HUDEP-2 (cell line): Measurements from ENCODE around the gene HMGN4.
"Not testable (repeated sequence)": the region's sequence is repeated elsewhere in the genome, so short reads cannot be mapped to it uniquely, and the experiment has no call there.

Experiments used
- DNase-seq, 76 experiments: peaks; one replicate each; lab custom pipeline; 2025; ENCODE audit not compliant: unreplicated experiment in 76 of 76; lab: John Stamatoyannopoulos, UW

The HMGN4 gene

GRCh38 chr6:26547363-26547762 is 9.2 kb downstream of the HMGN4 start:
- not testable (repeated sequence) for DNase-seq

GRCh38 chr6:26550250-26550993 is 12.3 kb downstream of the HMGN4 start:
- peak in 55 of 76 experiments; percentile 16 to 75 (median 54) for DNase-seq

GRCh38 chr6:26552205-26552604 is 14.0 kb downstream of the HMGN4 start:
- DNase-seq, result no peak

GRCh38 chr6:26552640-26553188 is 14.5 kb downstream of the HMGN4 start:
- peak in 1 of 76 experiments; percentile 58 for DNase-seq

- peak in 68 of 76 experiments; percentile 45 to 93 (median 78) for DNase-seq
Observed at GRCh38 chr6:26553264-26553634, 15.1 kb downstream of the HMGN4 start.

GRCh38 chr6:26553635-26554446 is 15.7 kb downstream of the HMGN4 start:
- peak in 69 of 76 experiments; percentile 51 to 95 (median 85) for DNase-seq

GRCh38 chr6:26554447-26554696 is 16.2 kb downstream of the HMGN4 start:
- no peak for DNase-seq

- DNase-seq, result peak in 67 of 76 experiments; percentile 24 to 88 (median 70)
Observed at GRCh38 chr6:26554697-26555504, 16.7 kb downstream of the HMGN4 start.

- peak in 4 of 76 experiments; percentile 48 to 69 (median 50) for DNase-seq
Observed at GRCh38 chr6:26555505-26556262, 17.5 kb downstream of the HMGN4 start.

GRCh38 chr6:26556263-26557070 is 18.3 kb downstream of the HMGN4 start:
- peak in 70 of 76 experiments; percentile 36 to 94 (median 79) for DNase-seq

- DNase-seq, result no peak
Observed at GRCh38 chr6:26561533-26562466, 23.6 kb downstream of the HMGN4 start.

- no peak for DNase-seq
Observed at GRCh38 chr6:26563488-26563887, 25.3 kb downstream of the HMGN4 start.

GRCh38 chr6:26568601-26569432 is 30.7 kb downstream of the HMGN4 start:
- peak in 74 of 76 experiments; percentile 47 to 99 (median 94) for DNase-seq

- DNase-seq, result no peak
Observed at GRCh38 chr6:26569433-26569764, 31.2 kb downstream of the HMGN4 start.

- DNase-seq, result peak in 2 of 76 experiments; percentile 13 to 31
Observed at GRCh38 chr6:26570027-26570809, 32.1 kb downstream of the HMGN4 start.

- DNase-seq, result peak in 69 of 76 experiments; percentile 34 to 98 (median 85)
Observed at GRCh38 chr6:26571592-26572296, 33.6 kb downstream of the HMGN4 start.
